ENCODE results near the gene LIPG. TPM values are rescaled to one million over a fixed set of nuclear protein-coding genes. Genes with fewer than 3 reads are reported as not detected.

LIPG gene
- total RNA-seq, result 0.40 and 2.4 TPM in 2 replicates

GRCh38 chr18:49561289-49562193 lies at the start of gene LIPG:
Gene LIPG (plus strand): TSS chr18:49562057. CDS start chr18:49562309, 252 bp downstream.

Other genes starting within 250 kb of the LIPG start
- 22.9 and 34.8 TPM in 2 replicates for gene DYM, start 101.4 kb upstream of the LIPG start, total RNA-seq
- gene C18orf32, start 74.8 kb upstream of the LIPG start, total RNA-seq, result 10.4 and 10.6 TPM in 2 replicates
- gene RPL17, start 69.6 kb upstream of the LIPG start, total RNA-seq, result 2,128 and 2,477 TPM in 2 replicates

Data from aortic smooth muscle cell (primary cell).